Liver (tissue), 9 donors: ENCODE measurements around the gene MAP7D3. TPM values are rescaled to one million over a fixed set of nuclear protein-coding genes. Genes with fewer than 3 reads are reported as not detected.

Experiments used
- DNase-seq: peaks from one replicate; pipeline ENCODE4 v3.0.0-alpha.2; 2017; ENCODE audit warnings: low spot score
- H3K27ac ChIP-seq, 2 donors: one replicate each; pipeline ENCODE4 v1.7.0; 2013; ENCODE audit warnings: inconsistent platforms in 2 of 2, low read length in 2 of 2, control low read depth in 1 of 2, low read depth in 1 of 2, mild to moderate bottlenecking in 1 of 2
- H3K27me3 ChIP-seq, 4 donors: one replicate each; pipeline versions ENCODE4 v1.6.1 to v1.7.0; 2013; ENCODE audit warnings: low read length in 3 of 4, inconsistent platforms in 1 of 4, mild to moderate bottlenecking in 1 of 4, moderate library complexity in 1 of 4; ENCODE audit not compliant: control insufficient read depth in 4 of 4, insufficient read depth in 4 of 4
- H3K36me3 ChIP-seq, 4 donors: one replicate each; pipeline versions ENCODE4 v1.6.1 to v1.7.0; 2013; ENCODE audit warnings: low read length in 3 of 4, mild to moderate bottlenecking in 3 of 4, low read depth in 1 of 4, moderate library complexity in 1 of 4; ENCODE audit not compliant: control insufficient read depth in 4 of 4, insufficient read depth in 3 of 4
- H3K4me1 ChIP-seq, 4 donors: one replicate each; pipeline versions ENCODE4 v1.6.1 to v1.7.0; 2013; ENCODE audit warnings: low read length in 3 of 4, mild to moderate bottlenecking in 3 of 4, moderate library complexity in 1 of 4; ENCODE audit not compliant: control insufficient read depth in 4 of 4, insufficient read depth in 4 of 4
- H3K4me3 ChIP-seq, 3 donors: one replicate each; pipeline versions ENCODE4 v1.6.1 to v1.7.0; 2013; ENCODE audit warnings: low read length in 3 of 3, control low read depth in 1 of 3, low read depth in 1 of 3, mild to moderate bottlenecking in 1 of 3
- H3K9ac ChIP-seq, 2 donors: one replicate each; pipeline ENCODE4 v1.7.0; 2013; ENCODE audit warnings: low read length in 2 of 2, mild to moderate bottlenecking in 2 of 2, moderate library complexity in 2 of 2, control low read depth in 1 of 2, low read depth in 1 of 2
- H3K9me3 ChIP-seq, 4 donors: one replicate each; pipeline versions ENCODE4 v1.6.1 to v1.7.0; 2013; ENCODE audit warnings: low read length in 3 of 4; ENCODE audit not compliant: control insufficient read depth in 4 of 4
- EGR1 ChIP-seq, 2 donors: IDR thresholded peaks; 2 replicates each; pipeline ENCODE4 v1.6.1; 2016 to 2018; ENCODE audit warnings: antibody characterized with exemption in 2 of 2, low read depth in 2 of 2
- FOXA1 ChIP-seq: IDR thresholded peaks from 2 replicates; pipeline ENCODE4 v1.6.1; 2016; ENCODE audit warnings: antibody characterized with exemption
- FOXA2 ChIP-seq: IDR thresholded peaks from 2 replicates; pipeline ENCODE4 v1.6.1; 2016; ENCODE audit warnings: antibody characterized with exemption
- GABPA ChIP-seq, 2 donors: IDR thresholded peaks in 1 of 2; conservative IDR thresholded peaks in 1 of 2; 2 replicates each; pipeline ENCODE4 v1.6.1; 2016; ENCODE audit warnings: antibody characterized with exemption in 2 of 2, mild to moderate bottlenecking in 1 of 2, moderate library complexity in 1 of 2
- HNF4A ChIP-seq, 2 donors: conservative IDR thresholded peaks; 2 replicates each; pipeline ENCODE4 v1.6.1; 2016; ENCODE audit warnings: antibody characterized with exemption in 2 of 2, mild to moderate bottlenecking in 2 of 2
- HNF4G ChIP-seq: IDR thresholded peaks from 2 replicates; pipeline ENCODE4 v1.6.1; 2016; ENCODE audit warnings: antibody characterized with exemption
- JUND ChIP-seq, 2 donors: IDR thresholded peaks; 2 replicates each; pipeline ENCODE4 v1.6.1; 2016; ENCODE audit warnings: antibody characterized with exemption in 2 of 2
- NR2F2 ChIP-seq: IDR thresholded peaks from 2 replicates; pipeline ENCODE4 v1.6.1; 2016; ENCODE audit warnings: antibody characterized with exemption
- RAD21 ChIP-seq, 2 donors: IDR thresholded peaks; 2 replicates each; pipeline ENCODE4 v1.6.1; 2016; ENCODE audit warnings: antibody characterized with exemption in 2 of 2, mild to moderate bottlenecking in 2 of 2
- RXRA ChIP-seq, 2 donors: IDR thresholded peaks; 2 replicates each; pipeline ENCODE4 v1.6.1; 2017 to 2018; ENCODE audit warnings: antibody characterized with exemption in 2 of 2, mild to moderate bottlenecking in 1 of 2
- TAF1 ChIP-seq: conservative IDR thresholded peaks from 2 replicates; pipeline ENCODE4 v1.6.1; 2016; ENCODE audit warnings: antibody characterized with exemption, mild to moderate bottlenecking
- YY1 ChIP-seq: IDR thresholded peaks from 2 replicates; pipeline ENCODE4 v1.6.1; 2016; ENCODE audit warnings: antibody characterized with exemption, mild to moderate bottlenecking
- WGBS: extraction: QIAGEN DNeasy Blood & Tissue Kit; methylation state at CpG from one replicate; pipeline ENCODE4 v1.1.7; 2013; 5-methylcytosine and 5-hydroxymethylcytosine counted together
- polyA plus RNA-seq, 2 donors: library from polyadenylated mRNA; stranded (reverse) in 1 of 2; unstranded in 1 of 2; fragments of 200-250 nt in 1 of 2; fragments of >200 nt in 1 of 2; fragmentation: Nextera tagmentation in 1 of 2; extraction: Ambion mirVana in 1 of 2; gene quantifications; one replicate each; pipeline versions ENCODE4 v1.2.1 to v1.2.3, GENCODE V29; 2013 to 2015
- total RNA-seq, 2 donors: library from RNA; depleted of rRNA; stranded (reverse); fragments of >200 nt; gene quantifications; one replicate each; pipeline ENCODE4 v1.2.3, GENCODE V29; 2014
- TF ChIP-seq, protein P1 (sequence below): IDR thresholded peaks from 2 replicates; pipeline ENCODE4 v1.6.1; 2016; ENCODE audit warnings: antibody characterized with exemption
- TF ChIP-seq, protein P2 (sequence below): fragments of 150-350 bp; IDR thresholded peaks from 2 replicates; pipeline ENCODE4 v1.5.1; 2017; ENCODE audit warnings: improper control_type of control experiment, low read depth, low read length; ENCODE audit not compliant: missing input control
- TF ChIP-seq, protein P3 (sequence below): IDR thresholded peaks from 2 replicates; pipeline ENCODE4 v1.6.1; 2016; ENCODE audit warnings: antibody characterized with exemption
- donor health status: healthy.
- donor health status: healthy.
- donor health status: healthy.
- donor health status: healthy.
- donor health status: healthy.

MAP7D3 gene
- total and polyA plus RNA-seq, 4 donors: 1.6 to 4.4 (median 3.1) TPM

DNA sequence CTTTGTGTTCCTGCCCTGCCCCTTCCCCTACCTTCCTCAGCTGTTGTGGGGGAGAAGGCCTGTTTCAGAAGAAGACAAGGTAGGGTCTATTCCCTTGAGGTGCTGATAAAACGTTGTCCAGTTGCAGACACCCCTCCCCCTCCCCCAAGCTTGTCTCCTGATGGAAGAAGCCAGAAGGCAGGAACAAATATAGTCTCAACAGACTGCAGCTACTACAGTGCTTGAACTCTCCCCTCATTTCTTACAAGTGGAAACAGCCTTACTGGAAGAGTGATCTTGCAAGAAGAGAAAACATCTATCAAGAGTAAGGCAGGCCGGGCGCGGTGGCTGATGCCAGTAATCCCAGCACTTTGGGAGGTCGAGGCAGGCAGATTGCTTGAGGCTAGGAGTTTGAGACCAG is 11.0 kb upstream of the MAP7D3 start (continued):
- TF ChIP-seq, protein P1, sequence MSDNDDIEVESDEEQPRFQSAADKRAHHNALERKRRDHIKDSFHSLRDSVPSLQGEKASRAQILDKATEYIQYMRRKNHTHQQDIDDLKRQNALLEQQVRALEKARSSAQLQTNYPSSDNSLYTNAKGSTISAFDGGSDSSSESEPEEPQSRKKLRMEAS: no peak
- no peak for TF ChIP-seq FOXA1
- no peak for TF ChIP-seq TAF1

DNA sequence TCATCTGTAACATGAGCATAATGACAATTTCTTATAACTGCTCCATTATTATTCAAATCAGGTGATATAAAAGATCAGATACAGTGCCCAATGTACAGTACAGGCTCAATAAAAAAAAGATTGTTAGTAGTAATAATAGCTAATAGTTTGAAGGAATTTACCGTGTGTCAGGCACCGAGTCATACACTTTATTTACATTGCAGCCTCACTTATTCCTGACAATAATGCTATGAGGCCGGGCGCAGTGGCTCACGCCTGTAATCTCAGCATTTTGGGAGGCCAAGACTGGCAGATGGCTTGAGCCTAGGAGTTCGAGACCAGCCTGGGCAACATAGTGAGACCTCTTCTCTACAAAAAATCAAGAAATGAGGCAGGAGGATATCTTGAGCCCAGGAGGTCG is 10.1 kb upstream of the MAP7D3 start:
- Histone ChIP-seq H3K9me3 (no peaks in the 10 kb centered on the region), H3K9ac (no peak overlapping the region), H3K36me3 (no peaks in the 10 kb centered on the region), H3K4me1 (peaks cover 0 to 5% (median 2%) of the 10 kb centered on the region in 4 donors), H3K27ac (no peak overlapping the region), H3K27me3 (no peaks in the 10 kb centered on the region), H3K4me3 (no peak overlapping the region)
- WGBS: 95% methylated on average over 7 of the region's 7 CpGs
- DNase-seq: no peak
- TF ChIP-seq HNF4A (conservative IDR thresholded peaks at IDR 0.05) (no peak), NR2F2 (no peak), EGR1 (IDR thresholded peaks at IDR 0.05; ENCODE audit: low read depth in 2 of 2) (no peak), FOXA2 (no peak)
- TF ChIP-seq, protein P2, sequence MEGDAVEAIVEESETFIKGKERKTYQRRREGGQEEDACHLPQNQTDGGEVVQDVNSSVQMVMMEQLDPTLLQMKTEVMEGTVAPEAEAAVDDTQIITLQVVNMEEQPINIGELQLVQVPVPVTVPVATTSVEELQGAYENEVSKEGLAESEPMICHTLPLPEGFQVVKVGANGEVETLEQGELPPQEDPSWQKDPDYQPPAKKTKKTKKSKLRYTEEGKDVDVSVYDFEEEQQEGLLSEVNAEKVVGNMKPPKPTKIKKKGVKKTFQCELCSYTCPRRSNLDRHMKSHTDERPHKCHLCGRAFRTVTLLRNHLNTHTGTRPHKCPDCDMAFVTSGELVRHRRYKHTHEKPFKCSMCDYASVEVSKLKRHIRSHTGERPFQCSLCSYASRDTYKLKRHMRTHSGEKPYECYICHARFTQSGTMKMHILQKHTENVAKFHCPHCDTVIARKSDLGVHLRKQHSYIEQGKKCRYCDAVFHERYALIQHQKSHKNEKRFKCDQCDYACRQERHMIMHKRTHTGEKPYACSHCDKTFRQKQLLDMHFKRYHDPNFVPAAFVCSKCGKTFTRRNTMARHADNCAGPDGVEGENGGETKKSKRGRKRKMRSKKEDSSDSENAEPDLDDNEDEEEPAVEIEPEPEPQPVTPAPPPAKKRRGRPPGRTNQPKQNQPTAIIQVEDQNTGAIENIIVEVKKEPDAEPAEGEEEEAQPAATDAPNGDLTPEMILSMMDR: no peak

DNA sequence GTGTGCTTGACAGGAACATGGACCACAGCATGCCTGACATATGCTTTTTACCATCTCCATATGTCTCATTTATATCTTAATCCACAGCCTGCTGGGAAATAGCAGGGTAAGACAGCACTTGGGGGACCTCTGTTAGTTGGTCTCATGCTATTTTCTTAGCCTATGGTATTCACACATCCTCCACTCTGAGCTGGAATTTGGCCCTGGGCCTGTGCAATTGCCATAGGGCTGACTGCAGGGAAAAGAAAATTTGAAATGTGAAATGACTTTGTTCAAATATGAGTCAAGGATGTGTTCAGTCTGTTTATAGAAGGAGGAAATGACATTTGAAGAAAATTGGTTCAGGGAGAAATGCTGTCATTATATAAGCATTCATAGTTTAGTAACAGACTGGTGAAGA is 9.6 kb upstream of the MAP7D3 start:
- Histone ChIP-seq H3K27ac (no peak overlapping the region), H3K36me3 (no peaks in the 10 kb centered on the region), H3K9ac (no peak overlapping the region), H3K4me3 (no peak overlapping the region), H3K9me3 (no peaks in the 10 kb centered on the region), H3K4me1 (peaks cover 0 to 5% (median 2%) of the 10 kb centered on the region in 4 donors), H3K27me3 (no peaks in the 10 kb centered on the region)
- DNase-seq: no peak
- no peak for TF ChIP-seq GABPA (IDR thresholded peaks at IDR 0.05 in 1 of 2, conservative IDR thresholded peaks at IDR 0.05 in 1 of 2)
- TF ChIP-seq, protein P2: no peak
- TF ChIP-seq HNF4A (conservative IDR thresholded peaks at IDR 0.05): no peak
- no peak for TF ChIP-seq RAD21 (IDR thresholded peaks at IDR 0.05)
- TF ChIP-seq HNF4G: no peak
- no peak for TF ChIP-seq YY1
- TF ChIP-seq FOXA1: no peak
- TF ChIP-seq TAF1: no peak
- TF ChIP-seq JUND (IDR thresholded peaks at IDR 0.05): no peak

DNA sequence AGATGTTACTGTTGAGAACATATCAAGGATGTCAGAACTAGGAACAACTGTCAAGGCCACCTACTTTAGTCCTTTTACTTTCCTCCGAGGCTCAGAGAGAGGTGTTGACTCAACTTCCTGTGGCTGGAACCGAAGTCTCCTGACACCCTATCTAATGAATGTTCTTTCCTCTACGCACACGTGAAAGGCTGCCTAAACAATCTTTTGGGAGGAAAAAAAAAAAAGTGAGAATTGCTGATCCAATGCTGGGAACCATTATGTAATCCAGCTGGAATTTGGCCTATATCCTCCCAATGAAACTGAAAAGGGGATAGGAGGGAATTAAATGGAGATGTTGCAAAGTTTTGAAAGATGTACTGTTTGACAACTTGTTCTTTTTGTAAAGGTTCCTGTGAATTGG is 8.3 kb upstream of the MAP7D3 start:
- Histone ChIP-seq H3K36me3 (no peaks in the 10 kb centered on the region), H3K27me3 (no peaks in the 10 kb centered on the region), H3K4me3 (no peak overlapping the region), H3K9ac (no peak overlapping the region), H3K9me3 (no peaks in the 10 kb centered on the region), H3K27ac (peak overlapping the region in 1 of 2 donors; percentile 37), H3K4me1 (peaks cover 0 to 5% (median 2%) of the 10 kb centered on the region in 4 donors)
- DNase-seq: no peak
- WGBS: 13% methylated on average over 4 of the region's 4 CpGs
- TF ChIP-seq, protein P3, sequence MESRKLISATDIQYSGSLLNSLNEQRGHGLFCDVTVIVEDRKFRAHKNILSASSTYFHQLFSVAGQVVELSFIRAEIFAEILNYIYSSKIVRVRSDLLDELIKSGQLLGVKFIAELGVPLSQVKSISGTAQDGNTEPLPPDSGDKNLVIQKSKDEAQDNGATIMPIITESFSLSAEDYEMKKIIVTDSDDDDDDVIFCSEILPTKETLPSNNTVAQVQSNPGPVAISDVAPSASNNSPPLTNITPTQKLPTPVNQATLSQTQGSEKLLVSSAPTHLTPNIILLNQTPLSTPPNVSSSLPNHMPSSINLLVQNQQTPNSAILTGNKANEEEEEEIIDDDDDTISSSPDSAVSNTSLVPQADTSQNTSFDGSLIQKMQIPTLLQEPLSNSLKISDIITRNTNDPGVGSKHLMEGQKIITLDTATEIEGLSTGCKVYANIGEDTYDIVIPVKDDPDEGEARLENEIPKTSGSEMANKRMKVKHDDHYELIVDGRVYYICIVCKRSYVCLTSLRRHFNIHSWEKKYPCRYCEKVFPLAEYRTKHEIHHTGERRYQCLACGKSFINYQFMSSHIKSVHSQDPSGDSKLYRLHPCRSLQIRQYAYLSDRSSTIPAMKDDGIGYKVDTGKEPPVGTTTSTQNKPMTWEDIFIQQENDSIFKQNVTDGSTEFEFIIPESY: peak; percentile 27
- no peak for TF ChIP-seq FOXA2
- peak; percentile 37 for TF ChIP-seq YY1
- TF ChIP-seq, protein P2: no peak
- TF ChIP-seq GABPA (IDR thresholded peaks at IDR 0.05 in 1 of 2, conservative IDR thresholded peaks at IDR 0.05 in 1 of 2): no peak
- no peak for TF ChIP-seq RAD21 (IDR thresholded peaks at IDR 0.05)
- no peak for TF ChIP-seq FOXA1
- no peak for TF ChIP-seq NR2F2
- no peak for TF ChIP-seq EGR1 (IDR thresholded peaks at IDR 0.05; ENCODE audit: low read depth in 2 of 2)
- TF ChIP-seq RXRA (IDR thresholded peaks at IDR 0.05): peak in 1 of 2 donors; percentile 42
- no peak for TF ChIP-seq HNF4G
- TF ChIP-seq HNF4A (conservative IDR thresholded peaks at IDR 0.05): peak; percentile 47 to 52
